Memory B cell (primary cell): Measurements from ENCODE around the gene ACACA.

Experiments used
- ATAC-seq: fragments of 150-1000 bp; cut with Tn5 transposase; 2 replicates; pipeline ENCODE4 v1.10.0; 2021; ENCODE audit warnings: low read depth, mild to moderate bottlenecking, moderate library complexity
- DNase-seq, 2 donors: peaks; one replicate each; pipeline ENCODE4 v3.0.0; 2022; ENCODE audit warnings: low spot score in 2 of 2
- H3K27ac Mint-ChIP-seq: one replicate; pipeline ENCODE4 v1.8.0; 2022; ENCODE audit warnings: mild to moderate bottlenecking, moderate library complexity, mixed read lengths
- H3K27me3 Mint-ChIP-seq: one replicate; pipeline ENCODE4 v1.8.0; 2022; ENCODE audit warnings: mixed read lengths
- H3K36me3 Mint-ChIP-seq: one replicate; pipeline ENCODE4 v1.8.0; 2022; ENCODE audit warnings: mild to moderate bottlenecking, mixed read lengths
- H3K4me1 Mint-ChIP-seq: one replicate; pipeline ENCODE4 v1.8.0; 2022; ENCODE audit warnings: mixed read lengths
- H3K4me3 Mint-ChIP-seq: one replicate; pipeline ENCODE4 v1.8.0; 2022; ENCODE audit warnings: mild to moderate bottlenecking, moderate library complexity, mixed read lengths
- H3K9me3 Mint-ChIP-seq: one replicate; pipeline ENCODE4 v1.8.0; 2022; ENCODE audit warnings: mixed read lengths

ACACA gene

DNA sequence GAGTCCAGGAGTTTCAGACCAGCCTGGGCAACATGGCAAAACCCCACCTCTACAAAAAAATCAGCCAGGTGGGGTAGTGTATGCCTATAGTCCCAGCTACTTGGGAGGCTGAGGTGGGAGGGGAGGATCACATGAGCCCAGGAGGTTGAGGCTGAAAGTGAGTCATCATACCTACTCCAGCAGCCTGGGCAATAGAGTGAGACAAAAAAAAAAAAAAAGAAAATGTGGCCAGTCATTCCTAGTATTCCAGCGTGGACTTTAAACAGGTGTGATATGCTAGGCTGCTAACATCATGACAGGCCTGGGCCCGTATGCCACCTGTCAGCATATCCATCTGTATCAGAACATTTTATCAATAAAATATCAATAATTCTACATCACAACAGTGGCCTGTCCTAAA lies 314.6 kb downstream of the ACACA start:
- peaks cover 3% of the 10 kb centered on the region for H3K4me1 Mint-ChIP-seq
- H3K36me3 Mint-ChIP-seq: peaks cover 33% of the 10 kb centered on the region
- H3K27me3 Mint-ChIP-seq: no peaks in the 10 kb centered on the region
- no peak overlapping the region for H3K4me3 Mint-ChIP-seq
- DNase-seq: no peak
- H3K9me3 Mint-ChIP-seq: no peaks in the 10 kb centered on the region
- no peak overlapping the region for H3K27ac Mint-ChIP-seq
- ATAC-seq: no peak

- Mint-ChIP-seq H3K9me3 (no peaks in the 10 kb centered on the region), H3K36me3 (peaks cover 25% of the 10 kb centered on the region), H3K27ac (no peak overlapping the region), H3K4me1 (peaks cover 3% of the 10 kb centered on the region), H3K4me3 (no peak overlapping the region), H3K27me3 (no peaks in the 10 kb centered on the region)
- ATAC-seq (no peak), DNase-seq (no peak)
These were observed 315.7 kb downstream of the ACACA start for GRCh38 chr17:37090941-37091340.

- Mint-ChIP-seq H3K27ac (peak overlapping the region; percentile 6), H3K4me1 (peaks cover 3% of the 10 kb centered on the region), H3K27me3 (no peaks in the 10 kb centered on the region), H3K4me3 (no peak overlapping the region), H3K9me3 (no peaks in the 10 kb centered on the region), H3K36me3 (peaks cover 26% of the 10 kb centered on the region)
- DNase-seq (no peak), ATAC-seq (peak; percentile 42)
These were observed 316.7 kb downstream of the ACACA start for GRCh38 chr17:37089956-37090355.

DNA sequence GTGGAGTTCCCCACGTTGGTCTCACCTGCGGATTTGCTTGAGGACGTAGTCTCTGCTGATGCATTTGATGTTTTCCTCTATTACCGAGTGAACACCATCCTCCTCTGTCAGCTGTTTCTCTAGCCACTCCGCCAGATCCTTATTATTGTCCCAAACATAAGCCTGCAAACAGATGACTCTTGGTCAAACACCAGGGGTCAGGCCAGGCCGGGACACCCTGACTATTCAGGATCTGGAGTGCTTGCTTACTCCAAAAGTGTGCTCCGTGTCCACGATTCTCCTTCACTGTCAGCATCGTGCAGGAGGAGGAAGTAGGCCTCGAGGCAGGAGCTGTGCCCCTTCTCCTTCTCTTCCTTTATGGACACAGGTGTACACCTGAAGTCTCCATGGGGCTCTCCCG lies 317.7 kb downstream of the ACACA start:
- H3K4me1 Mint-ChIP-seq: peaks cover 3% of the 10 kb centered on the region
- H3K36me3 Mint-ChIP-seq: peaks cover 24% of the 10 kb centered on the region
- no peaks in the 10 kb centered on the region for H3K27me3 Mint-ChIP-seq
- no peaks in the 10 kb centered on the region for H3K9me3 Mint-ChIP-seq
- DNase-seq (no peak), ATAC-seq (no peak)
- H3K27ac Mint-ChIP-seq: no peak overlapping the region
- no peak overlapping the region for H3K4me3 Mint-ChIP-seq

- Mint-ChIP-seq H3K27me3 (no peaks in the 10 kb centered on the region), H3K4me3 (no peak overlapping the region), H3K27ac (no peak overlapping the region), H3K9me3 (no peaks in the 10 kb centered on the region), H3K4me1 (peaks cover 3% of the 10 kb centered on the region), H3K36me3 (peaks cover 23% of the 10 kb centered on the region)
- ATAC-seq (no peak), DNase-seq (no peak)
These were observed 318.2 kb downstream of the ACACA start for GRCh38 chr17:37088459-37088858.

DNA sequence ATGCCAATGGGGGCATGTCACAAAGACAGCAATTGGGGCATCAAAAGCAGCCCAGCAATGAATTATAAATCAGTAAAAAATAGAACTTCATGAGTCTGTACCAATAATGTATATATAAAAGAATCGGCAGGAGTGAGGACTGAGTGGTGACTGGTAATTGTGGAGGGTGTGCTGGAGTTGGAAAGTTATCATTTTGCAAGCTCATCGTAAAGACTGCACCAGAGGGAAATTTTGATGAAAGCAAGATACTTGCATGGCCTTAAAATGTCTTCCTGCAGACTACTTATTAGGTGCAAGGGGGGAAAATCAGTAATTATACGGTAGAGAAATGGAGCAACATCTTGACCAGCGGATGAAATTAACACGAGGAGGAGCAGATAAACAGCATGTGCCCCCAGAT lies 319.0 kb downstream of the ACACA start:
- Mint-ChIP-seq H3K27me3 (no peaks in the 10 kb centered on the region), H3K27ac (no peak overlapping the region), H3K36me3 (peaks cover 20% of the 10 kb centered on the region), H3K4me1 (peaks cover 3% of the 10 kb centered on the region), H3K4me3 (no peak overlapping the region), H3K9me3 (no peaks in the 10 kb centered on the region)
- no peak for DNase-seq
- no peak for ATAC-seq

- ATAC-seq: no peak
- H3K27me3 Mint-ChIP-seq: no peaks in the 10 kb centered on the region
- H3K9me3 Mint-ChIP-seq: no peaks in the 10 kb centered on the region
- no peak for DNase-seq
- peaks cover 3% of the 10 kb centered on the region for H3K4me1 Mint-ChIP-seq
- H3K27ac Mint-ChIP-seq: no peak overlapping the region
- H3K36me3 Mint-ChIP-seq: peaks cover 20% of the 10 kb centered on the region
- H3K4me3 Mint-ChIP-seq: no peak overlapping the region
These were observed 319.7 kb downstream of the ACACA start for GRCh38 chr17:37086948-37087347.

DNA sequence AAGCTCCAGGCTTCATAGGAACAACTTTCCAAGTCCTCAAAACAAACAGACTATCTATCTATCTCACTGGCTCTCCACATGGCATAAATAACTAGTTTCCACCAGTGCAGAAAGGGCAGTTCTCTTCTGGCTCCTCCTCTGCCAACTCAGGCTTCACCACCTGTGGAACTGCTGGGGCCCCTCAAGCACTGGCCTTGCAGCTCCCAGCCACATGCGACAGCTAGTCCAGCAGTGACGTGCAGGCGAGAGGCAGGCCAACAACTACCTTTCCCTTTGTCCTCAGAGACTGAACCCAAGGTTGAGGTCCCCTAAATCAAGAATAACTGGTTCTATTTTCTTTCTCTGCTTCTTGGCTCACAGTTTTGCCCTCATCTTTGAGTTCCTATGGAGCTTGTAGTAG lies 320.3 kb downstream of the ACACA start:
- H3K4me1 Mint-ChIP-seq: peaks cover 3% of the 10 kb centered on the region
- DNase-seq: no peak
- H3K27ac Mint-ChIP-seq: no peak overlapping the region
- no peaks in the 10 kb centered on the region for H3K9me3 Mint-ChIP-seq
- no peak overlapping the region for H3K4me3 Mint-ChIP-seq
- no peak for ATAC-seq
- H3K27me3 Mint-ChIP-seq: no peaks in the 10 kb centered on the region
- peaks cover 20% of the 10 kb centered on the region for H3K36me3 Mint-ChIP-seq

DNA sequence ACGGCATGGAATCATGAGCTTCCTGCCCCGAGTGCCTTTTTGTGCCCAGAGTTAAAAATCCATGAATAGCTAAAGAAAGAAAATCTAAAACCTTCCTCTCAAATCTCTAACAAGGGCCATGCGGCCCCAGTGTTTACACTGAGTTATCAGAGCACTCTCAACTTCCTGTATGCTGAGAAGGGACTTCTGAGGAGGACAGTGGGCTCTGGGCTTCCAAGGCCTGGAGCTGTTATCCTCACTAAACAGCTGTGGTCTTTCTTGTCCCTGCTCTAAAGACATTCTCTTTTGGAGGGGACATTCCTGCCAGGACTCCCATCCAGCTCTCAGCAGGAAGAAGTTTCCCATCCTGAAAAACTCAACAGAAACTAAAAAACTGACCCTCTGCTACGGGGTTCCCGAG lies 322.3 kb downstream of the ACACA start:
- no peak for DNase-seq
- Mint-ChIP-seq H3K4me3 (no peak overlapping the region), H3K27ac (no peak overlapping the region), H3K4me1 (no peaks in the 10 kb centered on the region), H3K36me3 (peaks cover 24% of the 10 kb centered on the region), H3K27me3 (no peaks in the 10 kb centered on the region), H3K9me3 (peaks cover 4% of the 10 kb centered on the region)
- no peak for ATAC-seq

- peaks cover 7% of the 10 kb centered on the region for H3K9me3 Mint-ChIP-seq
- H3K4me1 Mint-ChIP-seq: no peaks in the 10 kb centered on the region
- no peak for DNase-seq
- no peaks in the 10 kb centered on the region for H3K27me3 Mint-ChIP-seq
- no peak for ATAC-seq
- peaks cover 24% of the 10 kb centered on the region for H3K36me3 Mint-ChIP-seq
- H3K4me3 Mint-ChIP-seq: no peak overlapping the region
- no peak overlapping the region for H3K27ac Mint-ChIP-seq
These were observed 323.2 kb downstream of the ACACA start for GRCh38 chr17:37083456-37083855.

- H3K27ac Mint-ChIP-seq: no peak overlapping the region
- peaks cover 24% of the 10 kb centered on the region for H3K36me3 Mint-ChIP-seq
- no peaks in the 10 kb centered on the region for H3K27me3 Mint-ChIP-seq
- DNase-seq (no peak), ATAC-seq (no peak)
- no peaks in the 10 kb centered on the region for H3K4me1 Mint-ChIP-seq
- peaks cover 7% of the 10 kb centered on the region for H3K9me3 Mint-ChIP-seq
- H3K4me3 Mint-ChIP-seq: no peak overlapping the region
These were observed 323.7 kb downstream of the ACACA start for GRCh38 chr17:37082985-37083384.

GRCh38 chr17:37082311-37082860 lies 324.2 kb downstream of the ACACA start:
- no peak for DNase-seq
- H3K4me1 Mint-ChIP-seq: no peaks in the 10 kb centered on the region
- no peak overlapping the region for H3K27ac Mint-ChIP-seq
- ATAC-seq: no peak
- no peaks in the 10 kb centered on the region for H3K27me3 Mint-ChIP-seq
- H3K4me3 Mint-ChIP-seq: no peak overlapping the region
- peaks cover 7% of the 10 kb centered on the region for H3K9me3 Mint-ChIP-seq
- peaks cover 19% of the 10 kb centered on the region for H3K36me3 Mint-ChIP-seq

GRCh38 chr17:37081287-37081686 lies 325.3 kb downstream of the ACACA start:
- H3K36me3 Mint-ChIP-seq: peaks cover 13% of the 10 kb centered on the region
- ATAC-seq: no peak
- DNase-seq: no peak

GRCh38 chr17:37079735-37080134 lies 326.9 kb downstream of the ACACA start:
- Mint-ChIP-seq H3K9me3 (peaks cover 7% of the 10 kb centered on the region), H3K4me3 (no peak overlapping the region), H3K27ac (no peak overlapping the region), H3K27me3 (peaks cover 3% of the 10 kb centered on the region), H3K36me3 (peaks cover 5% of the 10 kb centered on the region), H3K4me1 (no peaks in the 10 kb centered on the region)
- ATAC-seq (no peak), DNase-seq (no peak)

More at GRCh38 chr17:37081287-37081686, 325.3 kb downstream of the ACACA start:
- H3K9me3 Mint-ChIP-seq: peaks cover 7% of the 10 kb centered on the region
- no peak overlapping the region for H3K27ac Mint-ChIP-seq
- H3K27me3 Mint-ChIP-seq: peaks cover under 1% of the 10 kb centered on the region
- H3K4me3 Mint-ChIP-seq: no peak overlapping the region
- H3K4me1 Mint-ChIP-seq: no peaks in the 10 kb centered on the region

DNA sequence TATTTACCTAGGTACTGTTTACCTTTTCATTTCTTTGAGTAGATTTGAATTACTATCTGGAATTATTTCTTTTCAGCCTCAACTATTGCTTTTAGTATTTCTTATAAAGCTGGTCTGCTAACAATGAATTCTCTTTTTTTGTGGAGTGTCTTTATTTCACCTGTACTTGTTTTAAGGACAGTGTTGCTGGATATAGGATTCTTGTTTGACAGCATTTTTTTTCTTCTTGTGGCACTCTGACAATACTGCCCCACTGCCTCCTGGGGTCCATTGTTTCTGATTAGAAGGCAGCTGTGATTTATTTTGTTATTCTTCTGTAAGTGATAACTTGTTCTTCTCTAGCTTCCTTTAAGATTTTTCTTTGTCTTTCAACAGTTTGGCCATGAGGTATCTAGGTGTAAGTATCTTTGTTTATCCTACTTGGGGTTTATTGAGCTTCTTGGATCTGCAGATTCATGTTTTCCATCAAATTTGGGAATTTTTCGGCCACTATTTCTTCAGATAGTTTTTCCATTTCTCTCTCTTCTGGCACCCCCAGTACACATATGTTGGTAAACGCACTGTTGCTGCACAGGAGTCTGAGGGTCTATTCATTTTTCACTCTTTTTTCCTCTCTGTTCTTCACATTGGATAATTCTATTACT lies 327.4 kb downstream of the ACACA start:
- H3K9me3 Mint-ChIP-seq: peaks cover 7% of the 10 kb centered on the region
- H3K27ac Mint-ChIP-seq: no peak overlapping the region
- DNase-seq: no peak
- ATAC-seq: no peak
- H3K27me3 Mint-ChIP-seq: peaks cover 3% of the 10 kb centered on the region
- no peaks in the 10 kb centered on the region for H3K4me1 Mint-ChIP-seq
- H3K4me3 Mint-ChIP-seq: no peak overlapping the region
- H3K36me3 Mint-ChIP-seq: peaks cover 4% of the 10 kb centered on the region
